HG03280 (cell line): ENCODE data around the gene LLCFC1.
"Not testable (repeated sequence)": the region's sequence is repeated elsewhere in the genome, so short reads cannot be mapped to it uniquely, and the experiment has no call there.

Experiments used
- ATAC-seq: cut with Tn5 transposase; IDR thresholded peaks from one replicate; pipeline ENCODE4 v1.9.1; 2021; ENCODE audit warnings: mild to moderate bottlenecking, moderate library complexity; ENCODE audit not compliant: unreplicated experiment

LLCFC1 gene

DNA sequence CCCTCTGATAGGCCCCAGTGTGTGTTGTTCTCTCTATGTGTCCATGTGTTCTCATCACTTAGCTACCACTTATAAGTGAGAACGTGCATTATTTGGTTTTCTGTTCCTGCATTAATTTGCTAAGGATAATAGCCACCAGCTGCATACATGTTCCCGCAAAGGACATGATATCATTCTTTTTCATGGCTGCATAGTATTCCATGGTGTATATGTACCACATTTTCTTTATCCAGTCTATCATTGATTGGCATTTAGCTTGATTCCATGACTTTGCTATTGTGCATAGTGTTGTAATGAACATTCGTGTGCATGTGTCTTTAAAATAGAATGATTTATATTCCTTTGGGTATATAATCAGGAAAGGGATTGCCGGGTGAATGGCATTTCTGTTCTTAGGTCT, 39.1 kb downstream of the LLCFC1 start:
- not testable (repeated sequence) for ATAC-seq

DNA sequence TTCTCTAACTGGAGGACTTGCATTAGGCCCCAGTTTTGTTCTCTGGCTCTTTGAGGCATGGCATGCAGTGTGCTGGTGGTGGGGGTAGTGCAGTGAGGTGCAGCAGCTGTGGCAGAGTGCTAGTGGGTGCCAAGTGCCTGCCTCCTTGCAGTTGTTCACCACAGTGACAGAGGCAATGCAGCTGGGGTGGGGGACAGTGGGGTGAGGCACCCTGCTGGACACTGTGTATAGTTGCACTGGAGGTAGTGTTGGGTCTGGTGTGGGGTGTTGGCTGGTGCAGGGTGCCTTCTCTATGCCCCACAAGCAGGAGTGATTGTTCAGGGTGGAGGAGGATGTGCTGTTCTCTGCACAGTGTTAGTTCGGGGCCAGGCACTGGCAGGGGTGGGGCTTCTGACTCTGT, 44.5 kb downstream of the LLCFC1 start:
- ATAC-seq = no peak

DNA sequence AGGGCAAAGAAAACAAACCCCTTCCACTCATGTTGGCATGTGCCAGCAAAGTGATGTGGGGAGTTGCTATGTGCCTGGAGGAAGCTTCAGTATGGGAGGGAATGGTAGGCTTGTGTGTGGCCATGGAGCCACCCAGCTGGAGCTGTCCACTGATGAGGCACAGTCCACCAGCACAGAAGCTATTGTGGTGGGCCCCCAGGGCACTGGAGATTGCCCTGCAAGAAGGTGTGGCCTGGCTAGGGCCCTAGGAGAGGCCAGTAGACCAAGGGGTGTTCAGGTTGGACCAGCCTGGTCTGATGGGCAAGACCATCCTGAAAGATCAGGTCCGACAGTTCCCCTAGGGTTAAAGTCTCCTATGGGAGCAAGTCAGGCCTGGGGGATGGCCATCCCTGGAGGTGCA, 45.0 kb downstream of the LLCFC1 start:
- ATAC-seq = no peak
